Endothelial cell of umbilical vein (primary cell): ENCODE measurements around the gene SNX30. TPM values are rescaled to one million over a fixed set of nuclear protein-coding genes. Genes with fewer than 3 reads are reported as not detected.

ENCODE experiments used
- BruUV-seq: library from RNA; stranded (reverse); fragments of 400-500 nt; replicated peaks from 2 replicates; lab custom pipeline; 2021; lab: Mats Ljungman, UMichigan
- CTCF ChIA-PET: fragments of 300-600, 350-600 bp; sonication (Branson Sonifier 250); formaldehyde crosslinking; loops from one replicate; lab custom pipeline; 2021; ENCODE audit warnings: antibody characterized with exemption, inconsistent platforms; lab: Charles Lee
- POLR2A ChIA-PET: fragments of 300-600, 350-600 bp; sonication (Branson Sonifier 250); formaldehyde crosslinking; loops from one replicate; lab custom pipeline; 2021; ENCODE audit warnings: antibody characterized with exemption, inconsistent platforms; lab: Charles Lee
- DNase-seq: peaks from one replicate; pipeline ENCODE4 v3.0.0-alpha.2; 2011; ENCODE audit warnings: low read depth, low spot score
- FAIRE-seq: peaks from 2 replicates; lab custom pipeline; 2011; peaks lifted over from hg19 to GRCh38; lab: Jason Lieb, UNC
- H2AFZ ChIP-seq: 2 replicates; pipeline ENCODE4 v1.6.0; 2012; ENCODE audit warnings: low read depth, low read length, control low read depth, inconsistent platforms
- H3K27ac ChIP-seq: 2 replicates; pipeline ENCODE4 v1.5.1; 2011; ENCODE audit warnings: low read depth, mild to moderate bottlenecking, control low read depth, low read length, moderate library complexity; ENCODE audit not compliant: insufficient read depth
- H3K27me3 ChIP-seq, 2 experiments: 2 replicates each; pipeline versions ENCODE4 v1.6.0 to v1.6.1; 2011; ENCODE audit warnings: low read length in 2 of 2, mixed read lengths in 1 of 2; ENCODE audit not compliant: control insufficient read depth in 2 of 2, insufficient read depth in 2 of 2
- H3K36me3 ChIP-seq, 2 experiments: 2 replicates in 1 of 2; 3 replicates in 1 of 2; pipeline ENCODE4 v1.5.1; 2011; ENCODE audit warnings: low read length in 2 of 2, mild to moderate bottlenecking in 1 of 2, moderate library complexity in 1 of 2; ENCODE audit not compliant: control insufficient read depth in 2 of 2, insufficient read depth in 2 of 2; ENCODE audit errors: extremely low read depth in 1 of 2
- H3K4me1 ChIP-seq: 3 replicates; pipeline ENCODE4 v1.5.1; 2011; ENCODE audit warnings: mild to moderate bottlenecking, low read length; ENCODE audit not compliant: control insufficient read depth, insufficient read depth; ENCODE audit errors: extremely low read depth
- H3K4me2 ChIP-seq: 2 replicates; pipeline ENCODE4 v1.6.1; 2011; ENCODE audit warnings: low read length, control low read depth, mixed read lengths; ENCODE audit not compliant: insufficient read depth
- H3K4me3 ChIP-seq, 3 experiments: fragments of 200-600 bp in 1 of 3; sonication (generic), shearing (Covaris generic) in 1 of 3; replicated peaks in 1 of 3; 2 replicates each; pipeline ENCODE4 v1.5.1; 2011 to 2016; ENCODE audit warnings: control low read depth in 3 of 3, low read length in 3 of 3, mild to moderate bottlenecking in 2 of 3, inconsistent platforms in 1 of 3, low read depth in 1 of 3, moderate library complexity in 1 of 3; ENCODE audit not compliant: insufficient read depth in 1 of 3
- H3K79me2 ChIP-seq: 2 replicates; pipeline ENCODE4 v1.6.0; 2012; ENCODE audit warnings: low read length, inconsistent platforms; ENCODE audit not compliant: control insufficient read depth, insufficient read depth
- H3K9ac ChIP-seq: replicated peaks from 2 replicates; pipeline ENCODE3; 2011; ENCODE audit warnings: low read length, control low read depth; ENCODE audit not compliant: insufficient read depth; ENCODE audit errors: extremely low read depth
- H3K9me1 ChIP-seq: replicated peaks from 3 replicates; pipeline ENCODE4 v1.6.0; 2011; ENCODE audit warnings: mild to moderate bottlenecking, low read length; ENCODE audit not compliant: control insufficient read depth, insufficient read depth; ENCODE audit errors: extremely low read depth
- H3K9me3 ChIP-seq: replicated peaks from 2 replicates; pipeline ENCODE4 v1.5.1; 2012; ENCODE audit warnings: low read length, inconsistent platforms; ENCODE audit not compliant: control insufficient read depth, insufficient read depth
- H4K20me1 ChIP-seq: replicated peaks from 2 replicates; pipeline ENCODE3; 2011; ENCODE audit warnings: mild to moderate bottlenecking, low read length; ENCODE audit not compliant: control insufficient read depth, insufficient read depth; ENCODE audit errors: extremely low read depth
- EZH2 ChIP-seq: IDR thresholded peaks from 2 replicates; pipeline ENCODE4 v1.6.1; 2012; ENCODE audit warnings: borderline replicate concordance, low read depth, mild to moderate bottlenecking, moderate library complexity, low read length, inconsistent platforms; ENCODE audit not compliant: severe bottlenecking
- FOS ChIP-seq: IDR thresholded peaks from 2 replicates; pipeline ENCODE4 v1.6.1; 2011; ENCODE audit warnings: mild to moderate bottlenecking, low read length, moderate library complexity, borderline replicate concordance; ENCODE audit not compliant: insufficient read depth
- GATA2 ChIP-seq: IDR thresholded peaks from 2 replicates; pipeline ENCODE4 v1.7.0; 2011; ENCODE audit warnings: low read depth, mild to moderate bottlenecking, moderate library complexity, mixed read lengths, low read length; ENCODE audit not compliant: insufficient read length, insufficient read depth
- JUN ChIP-seq: IDR thresholded peaks from 2 replicates; pipeline ENCODE4 v1.6.1; 2011; ENCODE audit warnings: borderline replicate concordance, low read depth; ENCODE audit not compliant: insufficient read length, insufficient read depth
- MYC ChIP-seq: IDR thresholded peaks from one replicate; pipeline ENCODE4 v1.6.1; 2011; ENCODE audit warnings: mild to moderate bottlenecking, low read depth, low read length
- POLR2A ChIP-seq: IDR thresholded peaks from 2 replicates; pipeline ENCODE4 v1.6.1; 2012; ENCODE audit warnings: low read depth, mild to moderate bottlenecking, control low read depth, low read length
- POLR2AphosphoS5 ChIP-seq: IDR thresholded peaks from 2 replicates; pipeline ENCODE4 v1.6.1; 2012; ENCODE audit warnings: low read depth, mild to moderate bottlenecking, control low read depth, low read length, moderate library complexity; ENCODE audit not compliant: insufficient read depth
- dilution Hi-C: fragments of 300-500 bp; cut with MboI; formaldehyde crosslinking; loops from one replicate; pipeline ENCODE4 v1.15.0; 2019; ENCODE audit warnings: low sequenced_read_pairs; ENCODE audit not compliant: extremely low pct_ligation_motif_present
- intact Hi-C: fragments of 100-400 bp; cut with micrococcal nuclease; formaldehyde crosslinking; loops from one replicate; pipeline ENCODE4 v1.10.0; 2022
- polyA plus RNA-seq, 4 experiments: library from polyadenylated mRNA; depleted of rRNA in 3 of 4; stranded (reverse) in 3 of 4; unstranded in 1 of 4; fragments of >200 nt; gene quantifications; 2 replicates each; pipeline versions ENCODE4 v1.2.1 to v1.2.3, GENCODE V29; 2011 to 2012; ENCODE audit warnings: missing spikeins in 1 of 4
- total RNA-seq: library from RNA; stranded (reverse); gene quantifications from 2 replicates; pipeline ENCODE4 v1.2.3, GENCODE V29; 2021
- TF ChIP-seq, protein P1 (sequence below): IDR thresholded peaks from 2 replicates; pipeline ENCODE4 v1.6.1; 2011; ENCODE audit not compliant: insufficient read depth, insufficient read length
- TF ChIP-seq, protein P2 (sequence below), 2 donors: IDR thresholded peaks; 1 replicate in 1 of 2; 2 replicates in 1 of 2; pipeline ENCODE4 v1.5.1; 2011; ENCODE audit warnings: low read length in 2 of 2, mild to moderate bottlenecking in 2 of 2, moderate library complexity in 2 of 2, control low read depth in 1 of 2, inconsistent platforms in 1 of 2, low read depth in 1 of 2; ENCODE audit not compliant: insufficient read depth in 1 of 2; ENCODE audit errors: extremely low read depth in 1 of 2

Gene SNX30
- total and polyA plus RNA-seq, 2 donors (not counting 3 experiments of a cell fraction or from before 2014, with no cell fraction given) = 2.8 to 6.3 TPM

DNA sequence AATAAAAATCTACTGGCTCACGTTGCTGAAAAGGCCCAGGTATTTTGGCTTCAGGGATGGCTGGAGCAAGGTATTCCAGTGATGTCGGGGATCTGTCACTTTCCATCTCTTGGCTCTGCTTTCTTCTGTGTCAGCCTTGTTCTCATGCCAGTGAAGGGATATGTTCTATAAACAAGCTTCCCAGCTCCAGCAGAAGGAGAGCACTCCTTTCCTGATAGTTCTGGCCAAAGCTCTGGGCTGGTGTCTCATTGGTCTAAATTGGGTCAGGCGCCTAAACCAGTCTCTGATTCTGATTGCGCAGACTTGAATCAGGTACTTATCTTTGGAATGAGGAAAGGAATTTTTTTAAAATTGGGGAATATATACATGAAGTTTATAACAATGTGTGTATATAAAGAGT lies 5.1 kb downstream of the SNX30 start:
- TF ChIP-seq, protein P1, sequence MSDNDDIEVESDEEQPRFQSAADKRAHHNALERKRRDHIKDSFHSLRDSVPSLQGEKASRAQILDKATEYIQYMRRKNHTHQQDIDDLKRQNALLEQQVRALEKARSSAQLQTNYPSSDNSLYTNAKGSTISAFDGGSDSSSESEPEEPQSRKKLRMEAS = no peak
- TF ChIP-seq JUN (no peak), FOS (no peak), POLR2AphosphoS5 (no peak), POLR2A (no peak), EZH2 (no peak), GATA2 (no peak), MYC (no peak)
- POLR2A ChIA-PET = no interaction called here
- Histone ChIP-seq H3K9ac (no peak overlapping the region), H3K9me3 (no peaks in the 10 kb centered on the region), H2AFZ (no peak overlapping the region), H3K4me2 (no peak overlapping the region), H3K79me2 (no peaks in the 10 kb centered on the region), H4K20me1 (no peaks in the 10 kb centered on the region), H3K27me3 (no peaks in the 10 kb centered on the region), H3K36me3 (no peaks in the 10 kb centered on the region), H3K9me1 (no peaks in the 10 kb centered on the region), H3K4me3 (no peak overlapping the region), H3K4me1 (peaks cover 6% of the 10 kb centered on the region), H3K27ac (no peak overlapping the region)
- no TSS peak for BruUV-seq
- FAIRE-seq (no peak), DNase-seq (no peak)
- intact Hi-C loops = no loop called here
- CTCF ChIA-PET = interaction anchor here (1.4 kb wide), 1 partner anchor 13 kb away, joined by 3 read pairs; no protein-coding TSS in a partner anchor
- dilution Hi-C loops = no loop called here

DNA sequence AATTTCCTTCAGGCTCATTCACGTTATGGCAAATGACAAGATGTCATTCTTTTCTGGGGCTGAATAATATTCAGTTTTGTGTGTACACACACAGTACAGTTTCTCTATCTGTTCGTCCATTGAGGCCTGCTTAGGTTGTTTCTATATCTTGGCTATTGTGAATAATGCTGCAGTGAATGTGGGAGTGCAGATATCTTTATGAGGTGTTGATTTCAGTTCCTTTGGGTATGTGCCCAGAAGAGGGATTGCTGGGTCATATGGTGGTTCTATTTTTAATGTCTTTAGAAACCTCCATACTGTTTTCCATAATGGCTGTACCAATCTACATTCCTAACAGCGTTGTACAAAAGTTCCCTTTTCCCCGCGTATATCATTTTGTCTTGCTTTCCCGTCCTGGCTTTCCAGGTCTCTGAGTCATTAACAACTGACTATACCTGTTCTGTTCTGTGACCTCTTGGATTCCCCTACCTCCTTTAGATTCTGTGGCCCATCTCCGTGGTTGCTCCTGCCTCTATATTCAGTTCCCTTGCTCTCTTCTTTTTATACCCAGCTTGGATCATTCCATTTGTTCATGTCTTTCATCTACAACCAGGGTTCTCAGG lies 6.8 kb downstream of the SNX30 start:
- no peaks in the 10 kb centered on the region for H3K27me3 ChIP-seq
- FAIRE-seq (no peak), DNase-seq (no peak)
- BruUV-seq = no TSS peak
- H2AFZ ChIP-seq = no peak overlapping the region
- no peak for TF ChIP-seq EZH2
- TF ChIP-seq JUN = no peak
- TF ChIP-seq, protein P1 = no peak
- TF ChIP-seq FOS = no peak
- no peak for TF ChIP-seq MYC
- no peak for TF ChIP-seq POLR2A
- no peak for TF ChIP-seq GATA2
- TF ChIP-seq, protein P2, sequence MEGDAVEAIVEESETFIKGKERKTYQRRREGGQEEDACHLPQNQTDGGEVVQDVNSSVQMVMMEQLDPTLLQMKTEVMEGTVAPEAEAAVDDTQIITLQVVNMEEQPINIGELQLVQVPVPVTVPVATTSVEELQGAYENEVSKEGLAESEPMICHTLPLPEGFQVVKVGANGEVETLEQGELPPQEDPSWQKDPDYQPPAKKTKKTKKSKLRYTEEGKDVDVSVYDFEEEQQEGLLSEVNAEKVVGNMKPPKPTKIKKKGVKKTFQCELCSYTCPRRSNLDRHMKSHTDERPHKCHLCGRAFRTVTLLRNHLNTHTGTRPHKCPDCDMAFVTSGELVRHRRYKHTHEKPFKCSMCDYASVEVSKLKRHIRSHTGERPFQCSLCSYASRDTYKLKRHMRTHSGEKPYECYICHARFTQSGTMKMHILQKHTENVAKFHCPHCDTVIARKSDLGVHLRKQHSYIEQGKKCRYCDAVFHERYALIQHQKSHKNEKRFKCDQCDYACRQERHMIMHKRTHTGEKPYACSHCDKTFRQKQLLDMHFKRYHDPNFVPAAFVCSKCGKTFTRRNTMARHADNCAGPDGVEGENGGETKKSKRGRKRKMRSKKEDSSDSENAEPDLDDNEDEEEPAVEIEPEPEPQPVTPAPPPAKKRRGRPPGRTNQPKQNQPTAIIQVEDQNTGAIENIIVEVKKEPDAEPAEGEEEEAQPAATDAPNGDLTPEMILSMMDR (IDR thresholded peaks at IDR 0.05; ENCODE audit: extremely low read depth in 1 of 2, insufficient read depth in 1 of 2, low read depth in 1 of 2, low read length in 2 of 2) = no peak
- TF ChIP-seq POLR2AphosphoS5 = no peak
- no peak overlapping the region for H3K4me2 ChIP-seq
- H3K36me3 ChIP-seq = no peaks in the 10 kb centered on the region
- H3K9me3 ChIP-seq = no peaks in the 10 kb centered on the region
- H3K9ac ChIP-seq = no peak overlapping the region
- ChIA-PET POLR2A (no interaction called here), CTCF (no interaction called here)
- no peak overlapping the region for H3K27ac ChIP-seq
- H4K20me1 ChIP-seq = no peaks in the 10 kb centered on the region
- intact Hi-C loops = no loop called here
- no peaks in the 10 kb centered on the region for H3K9me1 ChIP-seq
- no peak overlapping the region for H3K4me3 ChIP-seq
- H3K79me2 ChIP-seq = no peaks in the 10 kb centered on the region
- dilution Hi-C loops = no loop called here
- no peaks in the 10 kb centered on the region for H3K4me1 ChIP-seq
